HG03097 (cell line): ENCODE measurements around the gene TGM4.
"Not testable (repeated sequence)": the region's sequence is repeated elsewhere in the genome, so short reads cannot be mapped to it uniquely, and the experiment has no call there.

Source experiments
- ATAC-seq: cut with Tn5 transposase; IDR thresholded peaks from one replicate; pipeline ENCODE4 v1.9.1; 2021; ENCODE audit not compliant: unreplicated experiment, low FRiP score

Gene TGM4

DNA sequence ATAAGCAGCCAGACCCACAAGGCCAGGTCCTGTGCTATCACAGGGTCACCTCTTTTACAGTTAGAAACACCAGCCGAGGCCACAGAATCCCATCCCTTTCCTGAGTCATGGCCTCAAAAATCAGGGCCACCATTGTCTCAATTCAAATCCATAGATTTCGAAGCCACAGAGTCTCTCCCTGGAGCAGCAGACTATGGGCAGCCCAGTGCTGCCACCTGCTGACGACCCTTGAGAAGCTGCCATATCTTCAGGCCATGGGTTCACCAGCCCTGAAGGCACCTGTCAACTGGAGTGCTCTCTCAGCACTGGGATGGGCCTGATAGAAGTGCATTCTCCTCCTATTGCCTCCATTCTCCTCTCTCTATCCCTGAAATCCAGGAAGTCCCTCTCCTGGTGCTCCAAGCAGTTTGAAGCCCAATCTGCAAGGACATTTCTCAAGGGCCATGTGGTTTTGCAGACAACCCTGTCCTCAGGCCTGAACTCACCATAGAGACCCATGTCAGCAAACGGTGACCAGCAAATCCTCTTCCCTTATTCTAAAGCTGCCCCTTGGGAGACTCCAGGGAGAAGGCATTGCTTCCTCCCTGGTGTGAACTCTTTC, 39.6 kb downstream of the TGM4 start:
- no peak for ATAC-seq

DNA sequence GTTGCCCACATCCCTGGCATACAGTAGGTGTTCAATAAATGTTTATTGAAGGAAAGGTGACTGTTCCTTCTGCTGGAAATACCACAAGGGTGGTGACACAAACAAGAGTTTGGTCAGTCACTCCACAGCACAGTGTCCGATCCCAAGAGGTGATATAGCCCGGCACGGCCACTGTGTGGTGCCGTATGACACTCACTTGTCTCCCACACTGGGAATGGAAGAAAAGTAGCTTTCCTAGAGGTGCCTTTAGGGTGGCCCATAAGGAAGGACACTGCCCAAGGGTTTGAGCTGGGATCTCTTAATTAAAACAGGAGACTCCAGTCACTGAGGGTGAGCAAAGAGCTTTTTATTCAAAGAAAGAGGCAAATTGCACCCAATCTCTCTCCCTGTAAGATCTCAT, 40.5 kb downstream of the TGM4 start:
- no peak for ATAC-seq

DNA sequence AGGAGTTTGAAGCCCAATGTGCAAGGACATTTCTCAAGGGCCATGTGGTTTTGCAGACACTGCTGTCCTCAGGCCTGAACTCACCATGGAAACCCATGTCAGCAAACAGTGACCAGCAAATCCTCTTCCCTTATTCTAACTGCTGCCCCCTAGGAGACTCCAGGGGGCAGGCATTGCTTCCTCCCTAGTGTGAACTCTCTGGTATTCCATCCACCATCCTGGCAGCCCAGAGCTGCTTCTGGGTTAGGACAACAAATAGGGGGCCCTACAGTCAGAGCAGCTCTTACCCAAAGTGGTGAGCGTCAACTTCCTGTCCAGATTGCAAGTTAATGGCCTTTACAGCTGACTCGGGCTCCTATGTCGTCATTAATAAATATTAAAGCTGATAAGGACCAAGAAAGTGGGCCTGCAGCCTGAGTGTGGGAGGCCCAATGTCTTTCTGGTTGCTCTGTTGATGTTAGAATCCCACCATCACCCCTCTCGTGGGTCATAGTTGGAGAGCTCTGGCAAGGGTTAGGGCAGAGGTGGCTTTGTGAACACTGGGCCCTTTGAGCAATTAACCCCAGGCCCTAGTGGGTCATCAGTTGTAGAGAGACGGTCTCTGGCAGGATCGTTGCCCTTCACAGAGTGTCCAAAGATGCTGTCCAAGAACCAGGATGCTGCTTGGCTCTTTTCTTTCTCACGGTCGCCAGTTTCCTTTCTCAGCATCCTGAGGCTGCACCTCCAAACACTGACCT, 41.5 kb downstream of the TGM4 start:
- ATAC-seq, result no peak

DNA sequence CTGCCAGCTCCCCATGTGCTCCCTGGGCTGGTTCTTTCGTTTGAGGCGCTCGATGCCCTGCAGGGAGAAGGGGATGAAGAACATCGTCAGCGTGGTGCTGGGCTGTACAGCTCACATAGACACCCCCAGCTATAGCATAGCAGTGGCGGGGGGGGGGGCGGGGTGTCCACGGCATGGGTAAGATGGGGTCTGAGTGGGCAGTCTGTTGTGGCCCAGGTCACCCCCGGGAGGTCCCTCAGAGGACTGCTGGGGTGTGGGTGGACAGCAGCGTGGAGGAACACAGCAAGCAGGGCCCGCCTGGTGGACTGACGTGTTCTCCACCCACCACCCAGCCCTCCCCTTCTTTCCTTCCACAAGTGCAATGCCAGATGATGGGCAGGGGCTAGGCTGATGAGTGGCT, 43.7 kb downstream of the TGM4 start:
- no peak for ATAC-seq

DNA sequence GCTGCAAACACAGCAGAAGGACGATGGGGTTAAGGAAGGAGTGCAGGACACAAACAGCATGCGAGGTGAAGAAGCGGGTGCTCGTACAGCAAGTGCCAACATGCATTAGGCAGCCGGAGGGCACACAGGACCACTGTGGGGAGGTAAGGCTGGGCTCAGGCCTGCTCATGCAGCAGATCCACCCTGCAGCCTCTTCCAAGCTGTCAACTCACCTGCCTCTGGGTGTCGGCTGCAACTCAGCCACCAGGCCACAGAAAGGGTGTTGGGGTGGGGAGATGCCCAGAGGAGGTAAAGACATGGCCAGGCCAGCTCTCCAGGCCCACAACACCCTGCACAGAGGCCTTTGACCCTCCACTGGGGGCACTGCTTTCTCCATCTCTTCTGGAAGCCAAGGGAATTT, 44.2 kb downstream of the TGM4 start:
- no peak for ATAC-seq

DNA sequence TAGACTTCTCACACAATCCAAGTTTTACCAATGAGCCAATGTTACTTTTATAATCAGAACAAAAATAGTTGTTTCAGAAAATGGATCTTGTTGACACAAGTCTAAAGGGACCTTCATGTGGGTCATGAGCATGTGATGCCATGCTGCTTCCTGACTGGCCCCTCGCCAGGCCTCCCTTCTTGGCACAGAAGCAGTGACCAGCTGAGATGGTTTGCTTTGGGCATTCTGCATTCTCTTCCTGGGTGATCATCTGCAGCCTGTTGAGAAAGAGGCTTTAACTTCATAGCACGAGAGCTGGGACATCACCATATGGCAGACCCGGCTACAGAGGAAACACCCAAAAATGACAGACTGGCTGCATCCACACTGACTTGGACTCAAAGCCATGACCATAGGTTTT, 45.7 kb downstream of the TGM4 start:
- no peak for ATAC-seq

DNA sequence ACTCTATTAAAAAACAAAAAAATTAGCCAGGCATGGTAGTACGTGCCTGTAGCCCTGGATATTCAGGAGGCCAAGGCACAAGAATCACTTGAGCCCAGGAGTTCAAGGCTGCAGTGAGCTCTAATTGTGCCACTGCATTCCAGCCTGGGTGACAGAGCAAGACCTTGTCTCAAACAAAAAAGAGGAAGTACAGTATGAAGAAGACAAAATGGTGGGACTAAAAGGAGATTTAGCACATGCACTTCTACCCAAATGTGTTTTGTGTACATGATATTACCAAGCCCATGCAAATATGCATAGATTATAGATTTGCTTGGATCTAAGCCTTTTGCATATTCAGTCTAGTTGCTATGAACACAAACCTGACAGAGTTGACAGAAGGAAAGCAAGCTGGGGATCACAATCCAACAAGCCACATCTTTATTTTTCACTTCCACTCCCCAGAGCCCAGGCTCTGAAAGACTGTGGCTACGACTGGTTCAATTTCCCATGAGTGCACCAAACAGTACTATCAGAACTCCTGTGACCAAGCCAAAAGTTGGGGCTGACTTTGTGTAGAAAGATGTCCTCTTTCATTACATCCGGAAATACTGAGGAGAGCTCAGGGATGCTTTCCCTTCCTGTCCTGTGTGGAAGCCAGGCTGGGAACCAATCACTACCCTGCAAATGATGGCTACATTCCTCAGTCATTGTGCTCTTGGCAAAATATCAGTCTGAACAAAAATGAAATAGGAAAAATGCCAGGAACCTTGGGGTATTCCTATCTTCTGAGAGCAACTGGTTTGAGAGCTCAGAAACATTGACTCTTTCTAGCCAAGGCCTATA, 49.4 kb downstream of the TGM4 start:
- no peak for ATAC-seq

DNA sequence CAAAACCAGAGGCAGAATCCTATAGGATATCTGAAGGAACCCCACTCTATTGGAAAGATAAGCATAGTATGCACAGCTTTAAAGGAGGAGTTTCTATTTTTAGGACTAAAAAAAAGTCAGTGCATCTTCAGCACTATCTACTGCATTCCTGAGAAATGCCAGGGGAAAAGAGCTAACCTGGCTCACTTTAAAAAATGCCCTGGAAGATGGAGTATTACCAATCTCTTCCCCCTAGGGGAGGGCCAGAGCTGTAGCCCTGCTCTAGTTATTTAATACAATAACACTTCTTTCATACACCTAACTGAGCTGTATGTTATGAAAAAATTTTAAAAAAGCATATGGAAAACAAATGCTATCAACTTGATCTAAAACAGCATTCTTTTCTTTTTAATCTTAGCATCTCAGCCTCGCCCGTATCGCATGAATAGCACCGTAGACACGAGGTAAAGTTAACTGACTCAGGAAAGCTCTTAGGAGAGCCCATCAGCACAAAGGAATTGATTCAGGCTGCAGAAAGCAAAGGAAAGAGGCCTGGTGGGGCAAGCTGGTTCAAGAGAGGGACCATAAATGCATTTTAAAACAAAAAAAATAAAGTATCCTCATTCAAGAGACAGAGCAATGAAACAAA, 50.2 kb downstream of the TGM4 start:
- ATAC-seq, result no peak

DNA sequence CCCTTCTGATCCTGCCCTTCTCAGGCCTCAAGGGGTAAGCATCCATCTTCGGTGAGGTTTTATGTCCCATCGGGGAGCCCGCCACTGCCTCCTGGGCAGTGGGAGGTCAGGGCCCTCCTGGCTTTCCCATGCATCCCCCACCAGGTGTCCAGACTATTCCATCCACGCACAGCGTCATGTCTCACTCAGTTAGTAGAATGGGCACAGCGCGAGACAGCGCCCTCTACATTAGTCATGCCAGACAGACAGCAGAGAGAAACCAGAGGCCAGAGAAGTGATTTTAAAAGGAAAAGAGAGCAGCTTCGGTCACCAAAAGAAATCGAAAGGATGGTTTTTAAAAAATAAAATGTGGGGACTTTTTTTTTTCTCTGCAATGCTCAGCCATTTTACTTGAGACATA, 51.8 kb downstream of the TGM4 start:
- no peak for ATAC-seq

DNA sequence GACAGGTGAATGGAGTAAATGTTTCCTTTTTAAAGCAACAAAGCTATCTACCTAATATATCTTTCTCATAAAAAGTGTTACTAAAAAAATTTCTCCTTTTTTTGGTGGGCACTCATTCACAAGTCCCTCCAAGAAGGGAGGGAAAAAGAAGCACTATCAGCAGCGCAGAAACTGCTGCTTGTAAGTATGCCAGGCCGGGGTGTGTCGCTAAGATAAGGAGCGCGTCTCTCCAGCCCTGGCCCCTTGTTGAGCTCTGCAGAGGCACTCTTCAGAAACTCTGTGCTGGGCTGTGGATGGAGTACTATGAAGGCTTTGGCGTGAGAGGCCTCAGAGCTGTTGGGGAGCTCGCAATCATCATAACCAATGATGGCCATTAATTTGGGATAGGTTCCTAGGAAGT, 52.5 kb downstream of the TGM4 start:
- no peak for ATAC-seq

DNA sequence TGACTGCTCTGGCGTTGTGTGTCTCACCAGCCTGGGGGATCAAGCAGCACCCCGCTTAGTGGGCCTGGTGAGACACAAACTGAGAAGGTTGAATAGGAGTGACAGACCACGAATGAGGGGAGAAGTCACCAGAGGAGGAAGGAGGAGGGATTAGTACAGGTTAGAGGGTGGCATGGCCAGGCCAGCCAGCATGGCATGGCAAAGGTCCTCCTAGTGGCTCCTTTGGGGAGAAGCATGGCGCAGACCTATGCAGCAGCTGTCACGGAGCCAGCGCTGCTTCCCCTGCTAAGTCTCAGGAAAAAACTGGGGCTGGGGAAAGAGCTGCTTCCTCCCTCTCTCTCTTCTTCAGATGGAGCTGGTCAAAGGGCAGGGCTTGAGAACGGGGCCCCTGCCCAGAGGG, 53.0 kb downstream of the TGM4 start:
- no peak for ATAC-seq

DNA sequence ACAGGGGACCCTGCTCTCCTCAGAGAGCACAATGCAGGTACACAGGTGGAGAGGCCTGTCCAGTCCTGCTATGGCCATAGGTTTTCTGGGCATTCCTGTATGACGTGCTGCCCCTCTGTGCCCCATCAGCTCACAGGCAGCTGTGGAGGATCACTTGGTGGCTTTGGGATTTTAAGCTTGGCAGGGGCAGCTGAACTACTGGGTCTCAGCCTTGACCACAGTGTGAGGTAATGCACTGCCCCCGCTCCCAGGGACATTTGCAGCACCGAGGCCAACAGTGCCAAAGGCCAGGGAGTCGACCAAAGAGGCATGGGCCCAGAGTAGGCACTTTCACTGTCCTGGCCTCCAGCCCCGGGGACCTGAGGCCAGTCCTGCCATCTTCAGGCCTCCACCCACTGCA, 55.4 kb downstream of the TGM4 start:
- no peak for ATAC-seq

DNA sequence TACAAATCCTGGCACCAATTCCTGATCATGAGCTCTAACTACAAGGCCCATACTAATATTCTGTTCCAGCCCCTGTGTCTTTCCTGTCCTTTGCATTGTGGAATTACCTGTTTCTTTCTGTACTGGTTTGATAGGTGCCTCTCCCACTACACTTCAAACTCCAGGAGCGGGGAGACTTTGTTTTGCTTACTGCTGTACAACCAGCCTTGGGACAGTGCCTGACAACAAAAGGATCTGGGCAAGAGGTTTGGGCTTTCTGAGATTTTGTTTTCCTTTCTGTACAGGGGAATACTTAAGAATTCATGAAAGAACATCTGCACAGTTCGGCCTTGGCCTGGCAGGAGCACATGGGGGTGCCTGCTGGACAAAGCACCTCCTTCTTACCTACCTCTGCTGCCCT, 56.5 kb downstream of the TGM4 start:
- no peak for ATAC-seq

DNA sequence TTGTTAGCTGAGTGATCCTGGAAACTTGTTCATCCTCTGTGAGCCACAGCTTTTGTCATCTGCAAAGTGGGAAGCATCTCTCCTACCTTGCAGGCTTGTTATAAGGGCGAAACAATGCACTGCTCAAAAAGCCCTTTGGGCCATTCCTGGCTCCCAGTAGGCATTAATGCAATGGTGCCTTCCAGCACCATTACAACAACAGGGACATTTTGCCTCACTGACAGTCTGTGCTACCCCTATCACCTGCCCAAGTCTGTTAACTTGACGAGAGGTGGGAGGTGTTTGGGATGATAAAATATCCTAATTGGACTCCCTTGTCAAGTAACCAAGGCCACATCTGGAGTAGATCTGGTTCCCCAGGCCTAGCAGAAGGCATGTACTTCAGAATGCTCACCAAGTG, 57.4 kb downstream of the TGM4 start:
- ATAC-seq, result no peak

DNA sequence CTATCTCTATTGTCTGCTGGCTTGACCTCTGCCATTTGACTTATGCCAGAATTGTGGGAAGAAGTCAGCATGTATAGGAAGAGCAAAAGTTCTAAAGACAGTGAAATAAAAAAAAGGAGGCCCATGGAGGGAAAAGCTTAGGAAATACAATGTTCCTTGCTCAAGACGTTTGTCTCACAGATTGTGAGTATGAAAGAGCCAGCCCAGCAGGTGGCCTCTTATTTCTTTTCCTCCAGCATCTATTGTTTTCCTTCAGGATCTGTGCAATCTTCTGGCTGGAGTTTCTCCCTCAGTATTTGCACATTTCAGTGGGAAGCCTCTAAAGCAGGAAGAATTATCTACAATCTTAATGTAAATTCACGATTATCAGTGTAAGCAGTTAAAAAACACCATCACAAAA, 57.9 kb downstream of the TGM4 start:
- no peak for ATAC-seq

DNA sequence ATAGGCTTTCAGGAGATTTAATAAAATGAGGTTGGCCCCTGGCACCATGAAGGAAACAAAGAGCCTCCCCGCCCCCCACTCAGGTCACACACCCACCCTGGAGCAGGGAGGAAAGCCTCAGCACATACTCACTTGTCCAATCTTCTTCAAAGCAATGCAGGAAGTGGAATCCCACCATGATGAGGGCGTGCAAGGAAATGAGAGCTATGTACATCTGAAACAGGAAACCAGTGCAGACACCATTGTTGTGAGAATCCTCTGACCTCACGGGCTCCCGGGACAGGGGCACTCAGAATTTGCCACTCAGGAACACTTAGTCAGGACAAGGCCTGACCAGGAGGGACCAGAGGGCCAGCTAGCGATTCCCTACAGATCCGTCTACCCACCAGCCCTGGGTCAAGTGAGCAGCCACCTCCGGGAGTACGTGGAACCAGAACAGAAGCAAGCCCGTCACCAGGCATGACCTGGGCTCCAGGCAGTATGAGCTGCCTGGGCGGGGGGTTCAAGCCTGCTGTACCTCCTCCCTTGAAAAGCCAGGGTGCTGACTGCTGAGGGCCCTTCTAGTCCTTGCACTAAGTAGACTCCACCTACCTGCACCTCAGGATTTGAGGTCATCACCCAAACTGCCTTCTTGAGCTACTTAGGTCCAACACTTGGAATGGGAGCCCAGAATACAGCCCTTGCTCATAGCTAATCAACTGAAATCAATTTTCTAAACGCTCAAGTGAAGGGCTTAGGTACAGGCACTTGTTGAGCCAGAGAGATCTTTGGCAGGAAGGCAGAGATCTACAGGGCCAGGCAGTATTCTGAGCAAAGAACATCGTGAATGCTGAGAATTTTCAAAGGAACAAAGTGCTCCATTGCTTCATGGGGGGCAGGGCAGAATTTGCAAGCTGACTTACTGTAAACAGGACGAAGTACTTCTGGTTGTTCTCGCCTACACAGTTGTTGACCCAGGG, 58.9 kb downstream of the TGM4 start:
- ATAC-seq, result no peak

DNA sequence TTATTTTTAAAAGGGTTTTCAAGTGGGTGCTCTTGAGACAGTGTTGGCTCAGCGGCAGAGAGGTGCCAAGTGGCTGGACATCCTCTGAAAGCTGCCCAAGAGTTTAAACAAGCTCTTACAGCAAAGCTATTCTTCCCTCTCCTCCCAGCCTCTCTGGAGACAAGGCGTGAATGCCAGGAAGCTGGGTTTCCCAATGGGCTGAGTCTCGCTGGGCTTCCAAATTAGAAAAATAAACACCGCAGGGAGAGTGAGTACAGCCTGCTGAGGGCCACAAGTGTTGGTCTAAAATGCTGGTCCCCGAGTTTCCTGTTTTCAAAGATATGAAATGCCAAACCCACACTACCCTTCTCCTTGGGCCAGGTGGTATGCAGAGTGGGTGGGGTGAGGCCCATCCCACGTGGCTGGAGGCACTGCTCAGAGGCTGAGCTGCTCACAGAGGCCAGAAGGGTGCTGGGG, 65.2 kb downstream of the TGM4 start:
- ATAC-seq, result no peak

DNA sequence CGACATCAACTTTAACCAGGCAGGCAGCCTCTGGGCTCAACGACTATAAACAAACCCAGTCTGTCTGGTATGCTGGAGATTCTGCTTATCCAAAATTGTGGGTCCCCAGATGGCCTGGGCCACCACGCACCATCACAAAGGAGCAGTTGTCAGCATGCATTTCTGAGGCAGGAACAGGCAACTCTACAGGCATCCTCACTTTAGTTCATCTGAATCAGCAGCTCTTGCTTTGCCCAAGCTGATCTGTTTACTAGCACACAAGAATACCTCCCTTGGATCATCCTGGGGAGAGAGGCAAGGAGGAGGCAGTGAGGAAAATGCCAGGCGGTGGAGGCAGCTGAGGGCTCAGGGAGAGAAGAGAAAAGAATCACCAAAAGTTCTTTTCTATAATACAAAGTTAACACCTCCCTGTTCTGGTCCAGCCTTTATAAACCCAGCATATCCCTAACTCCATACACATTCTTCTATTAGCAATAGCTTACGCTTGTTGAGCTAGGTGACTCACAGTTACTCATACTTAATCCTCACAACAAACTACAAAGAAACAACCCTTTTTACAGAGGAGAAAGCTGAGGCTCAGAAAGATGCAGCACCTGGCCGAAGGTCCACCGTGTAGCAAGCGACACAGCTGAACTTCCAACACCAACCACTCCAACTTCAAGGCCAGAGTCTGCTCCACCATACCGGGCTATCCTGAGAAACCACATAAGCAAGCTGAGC, 68.0 kb downstream of the TGM4 start:
- ATAC-seq, result no peak

DNA sequence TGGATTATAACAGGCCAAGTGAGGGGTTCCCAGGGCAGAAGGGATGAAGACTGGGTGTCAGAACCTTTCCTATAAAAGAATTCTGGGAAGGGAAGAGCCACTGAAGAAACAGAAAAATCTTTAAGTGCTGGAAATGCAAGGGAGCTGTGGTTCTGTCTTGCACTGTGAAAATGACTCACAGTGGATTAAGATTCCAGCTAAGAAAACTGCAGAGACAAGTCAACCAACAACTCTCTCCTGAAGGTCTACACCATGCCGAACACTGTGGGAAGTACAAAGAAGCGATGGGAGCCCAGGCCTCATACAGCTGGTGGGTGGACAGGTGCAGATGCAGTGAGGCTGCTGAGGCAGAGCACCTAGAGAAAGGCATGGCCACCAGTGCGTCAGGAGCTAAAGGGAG, 73.8 kb downstream of the TGM4 start:
- ATAC-seq, result no peak

DNA sequence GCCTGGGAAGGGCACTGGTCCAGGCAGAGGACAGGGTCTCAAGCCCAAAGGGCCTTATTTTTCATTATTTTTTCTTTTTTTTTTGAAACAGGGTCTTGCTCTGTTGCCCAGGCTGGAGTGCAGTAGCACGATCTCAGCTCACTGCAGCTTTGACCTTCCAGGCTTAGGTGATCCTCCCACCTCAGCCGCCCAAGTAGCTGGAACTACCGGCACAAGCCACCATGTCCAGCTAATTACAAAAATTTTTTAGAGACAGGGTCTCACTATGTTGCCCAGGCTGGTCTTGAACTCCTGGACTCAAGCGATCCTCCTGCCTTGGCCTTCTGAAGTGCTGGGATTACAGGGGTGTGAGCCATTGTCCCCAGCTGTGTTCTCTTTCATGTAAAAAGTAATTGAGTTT, 75.4 kb downstream of the TGM4 start:
- ATAC-seq, result not testable (repeated sequence)
